Choroid plexus epithelial cell (primary cell): ENCODE data around the gene SCN4A.

ENCODE experiments used
- DNase-seq: peaks from one replicate; pipeline ENCODE4 v3.0.0-alpha.2; 2010; ENCODE audit warnings: low read depth
- H3K4me3 ChIP-seq: 2 replicates; pipeline ENCODE4 v1.5.1; 2011; ENCODE audit warnings: low read depth, mild to moderate bottlenecking, control low read depth, low read length, moderate library complexity
- TF ChIP-seq, protein P1 (sequence below): conservative IDR thresholded peaks from 2 replicates; pipeline ENCODE4 v1.5.1; 2011; ENCODE audit warnings: low read depth, mild to moderate bottlenecking, control low read depth, inconsistent platforms, low read length, moderate library complexity

Gene SCN4A

DNA sequence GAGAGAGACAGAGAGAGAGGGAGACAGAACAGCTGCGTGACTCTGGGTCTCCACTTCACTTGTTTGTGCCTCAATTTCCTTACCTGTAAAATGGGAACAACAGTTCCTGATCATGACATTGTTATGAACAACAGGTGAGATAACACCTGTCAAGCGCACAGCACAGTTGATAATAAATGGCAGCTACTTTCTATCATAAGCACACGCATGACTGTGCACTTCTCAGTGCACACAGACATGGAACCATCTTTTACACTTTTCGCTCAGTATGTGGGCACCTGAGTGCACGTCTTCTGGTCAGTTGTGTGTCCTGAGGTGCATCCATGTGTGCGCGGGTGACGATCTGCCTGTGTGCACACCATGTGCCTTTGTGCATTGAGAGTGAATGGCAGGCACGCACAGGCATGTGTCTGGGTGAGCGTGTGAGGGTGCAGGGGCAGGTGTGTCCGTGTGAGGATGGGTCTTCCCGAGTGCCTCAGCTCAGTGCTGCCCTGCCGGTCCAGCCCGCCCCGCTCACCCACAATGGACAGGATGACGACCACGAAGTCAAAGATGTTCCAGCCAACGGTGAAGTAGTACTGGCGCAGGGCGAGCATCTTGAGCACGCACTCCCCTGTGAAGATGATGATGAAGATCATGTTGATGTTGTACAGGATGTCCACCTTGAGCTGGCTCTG, 30.3 kb downstream of the SCN4A start:
- DNase-seq, result no peak
- no peak overlapping the region for H3K4me3 ChIP-seq
- TF ChIP-seq, protein P1, sequence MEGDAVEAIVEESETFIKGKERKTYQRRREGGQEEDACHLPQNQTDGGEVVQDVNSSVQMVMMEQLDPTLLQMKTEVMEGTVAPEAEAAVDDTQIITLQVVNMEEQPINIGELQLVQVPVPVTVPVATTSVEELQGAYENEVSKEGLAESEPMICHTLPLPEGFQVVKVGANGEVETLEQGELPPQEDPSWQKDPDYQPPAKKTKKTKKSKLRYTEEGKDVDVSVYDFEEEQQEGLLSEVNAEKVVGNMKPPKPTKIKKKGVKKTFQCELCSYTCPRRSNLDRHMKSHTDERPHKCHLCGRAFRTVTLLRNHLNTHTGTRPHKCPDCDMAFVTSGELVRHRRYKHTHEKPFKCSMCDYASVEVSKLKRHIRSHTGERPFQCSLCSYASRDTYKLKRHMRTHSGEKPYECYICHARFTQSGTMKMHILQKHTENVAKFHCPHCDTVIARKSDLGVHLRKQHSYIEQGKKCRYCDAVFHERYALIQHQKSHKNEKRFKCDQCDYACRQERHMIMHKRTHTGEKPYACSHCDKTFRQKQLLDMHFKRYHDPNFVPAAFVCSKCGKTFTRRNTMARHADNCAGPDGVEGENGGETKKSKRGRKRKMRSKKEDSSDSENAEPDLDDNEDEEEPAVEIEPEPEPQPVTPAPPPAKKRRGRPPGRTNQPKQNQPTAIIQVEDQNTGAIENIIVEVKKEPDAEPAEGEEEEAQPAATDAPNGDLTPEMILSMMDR, result no peak

DNA sequence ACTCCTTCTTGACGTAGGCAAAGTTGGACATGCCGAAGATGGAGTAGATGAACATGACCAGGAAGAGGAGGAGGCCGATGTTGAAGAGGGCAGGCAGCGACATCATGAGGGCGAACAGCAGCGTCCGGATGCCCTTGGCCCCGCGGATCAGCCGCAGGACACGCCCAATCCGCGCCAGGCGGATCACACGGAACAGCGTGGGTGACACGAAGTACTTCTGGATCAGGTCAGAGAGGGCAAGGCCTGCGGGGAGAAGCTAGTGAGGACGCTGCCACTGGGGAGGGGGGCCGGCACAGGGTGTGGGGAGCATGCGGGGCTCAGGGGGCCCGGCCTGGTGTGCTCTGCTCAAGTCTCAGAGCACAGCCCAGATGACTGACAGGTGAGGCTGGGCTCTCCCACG, 31.0 kb downstream of the SCN4A start:
- no peak overlapping the region for H3K4me3 ChIP-seq
- no peak for DNase-seq
- TF ChIP-seq, protein P1, result no peak

DNA sequence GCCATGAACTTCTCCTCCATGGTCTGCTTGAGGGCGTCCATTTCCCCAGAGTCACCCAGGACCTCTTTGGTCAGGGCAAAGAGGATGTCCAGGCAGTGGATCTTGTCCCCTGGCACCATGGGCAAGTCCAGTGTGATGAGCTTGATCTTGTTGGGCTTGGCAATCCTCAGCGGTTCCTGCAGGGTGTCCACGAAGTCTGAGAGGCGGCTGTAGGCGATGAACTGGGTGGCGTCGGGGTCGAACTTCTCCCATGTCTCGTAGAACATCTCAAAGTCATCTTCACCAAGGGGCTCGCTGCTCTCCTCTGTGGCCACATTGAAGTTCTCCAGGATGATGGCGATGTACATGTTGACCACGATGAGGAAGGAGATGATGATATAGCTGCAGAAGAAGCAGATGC, 31.6 kb downstream of the SCN4A start:
- no peak overlapping the region for H3K4me3 ChIP-seq
- TF ChIP-seq, protein P1, result no peak
- DNase-seq, result no peak

DNA sequence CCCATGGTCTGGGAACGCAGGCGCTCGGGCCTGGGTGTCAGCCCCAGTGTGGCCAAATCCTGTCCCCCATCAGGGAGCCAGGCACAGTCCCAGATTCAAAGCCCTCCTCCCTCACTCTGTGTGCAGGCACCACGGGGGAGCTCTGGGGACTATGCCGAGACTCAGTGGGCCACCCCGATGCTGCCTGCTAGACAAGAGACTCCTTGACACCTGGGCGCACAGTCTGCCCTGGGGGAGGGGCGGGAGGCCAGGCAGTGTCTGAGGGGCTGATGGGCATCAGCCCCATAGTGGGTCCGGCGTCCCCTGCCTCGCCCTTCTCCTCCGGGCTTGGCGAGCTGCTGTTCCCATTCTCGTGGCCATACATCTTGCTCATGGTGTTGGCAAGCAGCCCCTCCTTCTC, 32.1 kb downstream of the SCN4A start:
- no peak overlapping the region for H3K4me3 ChIP-seq
- TF ChIP-seq, protein P1, result no peak

DNA sequence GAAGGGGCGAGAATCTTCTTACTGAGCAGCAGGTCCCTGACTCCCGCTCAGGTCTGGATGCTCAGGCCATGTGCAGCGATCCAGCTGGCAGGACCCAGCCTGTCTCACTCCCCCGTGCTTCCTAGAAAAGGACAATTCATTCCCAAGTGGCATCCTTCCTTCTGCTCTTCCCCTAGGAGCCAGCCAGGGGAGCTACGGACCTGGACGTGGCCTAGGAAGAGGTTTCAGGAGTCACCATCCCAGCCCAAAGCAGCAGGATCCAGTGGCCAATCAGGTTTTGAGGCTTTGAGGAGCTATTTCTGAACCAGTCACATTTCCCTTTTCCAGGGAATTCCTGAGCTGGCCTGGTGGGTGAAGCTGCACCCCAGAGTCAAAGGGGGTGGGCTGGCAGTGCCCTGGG, 32.8 kb downstream of the SCN4A start:
- TF ChIP-seq, protein P1, result no peak
- H3K4me3 ChIP-seq, result no peak overlapping the region
- DNase-seq, result no peak

More for the DNA sequence above, 32.1 kb downstream of the SCN4A start:
- no peak for DNase-seq

DNA sequence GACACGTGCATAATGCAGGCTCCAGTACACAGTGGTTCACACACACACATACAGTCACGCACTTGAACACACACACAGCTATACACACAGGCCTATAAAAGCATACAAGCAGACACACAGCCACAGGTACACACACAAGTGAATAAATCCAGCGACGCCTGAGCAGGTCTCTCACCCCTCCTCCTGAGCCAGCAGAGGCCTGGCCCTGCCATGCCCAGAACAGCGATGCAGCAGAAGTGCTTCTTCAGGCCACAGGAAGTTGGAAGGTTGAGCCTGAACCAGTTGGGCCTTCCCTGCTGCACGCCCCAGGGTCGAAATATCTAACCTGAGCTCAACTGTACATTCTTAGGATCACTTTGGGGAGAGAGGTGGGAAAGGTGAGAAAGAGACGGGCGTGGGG, 33.3 kb downstream of the SCN4A start:
- TF ChIP-seq, protein P1, result no peak
- no peak overlapping the region for H3K4me3 ChIP-seq
- no peak for DNase-seq

DNA sequence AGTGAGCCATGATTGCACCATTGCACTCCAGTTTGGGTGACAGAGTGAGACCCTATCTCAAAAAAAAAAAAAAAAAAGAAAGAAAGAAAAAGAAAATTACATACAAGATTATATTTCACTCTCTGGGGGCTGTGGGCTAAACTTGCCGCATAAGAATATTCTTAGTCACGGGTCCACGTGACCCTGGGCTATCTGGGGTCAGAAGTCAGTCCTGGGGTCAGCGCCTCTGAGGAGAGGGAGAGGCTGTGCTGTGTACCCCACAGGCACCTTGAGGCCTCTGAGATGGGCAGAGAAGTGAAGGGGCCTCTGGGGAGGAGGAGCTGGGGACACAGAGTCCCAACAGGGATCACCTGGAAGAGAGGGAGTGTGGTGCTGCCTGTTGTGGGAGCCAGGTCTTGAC, 34.8 kb downstream of the SCN4A start:
- TF ChIP-seq, protein P1, result no peak
- DNase-seq, result no peak
- no peak overlapping the region for H3K4me3 ChIP-seq
